Astrocyte of the cerebellum (primary cell): ENCODE data around the gene CD22.

ENCODE experiments used
- DNase-seq: peaks from one replicate; pipeline ENCODE4 v3.0.0-alpha.2; 2011; ENCODE audit warnings: low read depth
- H3K4me3 ChIP-seq: 2 replicates; pipeline ENCODE4 v1.5.1; 2011; ENCODE audit warnings: mild to moderate bottlenecking, low read depth, low read length, moderate library complexity
- in situ Hi-C: cut with HindIII; loops from 2 replicates; pipeline ENCODE4 v1.10.0; 2017; ENCODE audit warnings: low sequenced_read_pairs
- TF ChIP-seq, protein P1 (sequence below): IDR thresholded peaks from 2 replicates; pipeline ENCODE4 v1.5.1; 2012; ENCODE audit warnings: low read length, low read depth, moderate library complexity, mild to moderate bottlenecking; ENCODE audit errors: missing control alignments

CD22 gene

DNA sequence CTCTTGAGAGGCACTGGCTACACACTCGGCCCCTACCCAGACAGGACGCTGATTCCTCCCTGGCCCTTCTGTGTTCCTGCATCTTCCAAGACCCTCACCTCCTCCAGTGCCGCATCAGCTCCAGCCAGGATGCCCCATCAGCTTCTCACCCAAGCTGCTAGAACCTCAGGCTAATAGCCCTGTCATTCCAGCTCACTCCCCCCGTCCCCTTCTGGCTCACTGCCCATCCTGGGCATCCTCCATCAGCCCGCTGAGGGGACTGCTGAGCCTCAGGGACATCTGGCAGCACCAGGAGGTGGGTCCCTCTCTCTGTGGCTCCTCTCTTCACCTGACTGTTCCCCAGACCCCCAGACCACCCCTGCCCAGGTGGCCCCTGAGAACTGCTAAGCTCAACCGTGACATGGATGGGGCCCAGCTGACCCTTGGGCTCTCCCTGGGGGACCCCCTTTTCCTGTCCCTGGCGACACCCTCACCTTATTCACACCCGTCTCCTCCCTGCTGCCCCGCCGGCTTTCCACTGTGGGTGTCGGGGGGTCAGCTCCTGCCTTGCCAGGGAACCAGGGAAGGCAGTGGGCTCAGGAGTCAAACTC lies 34.1 kb downstream of the CD22 start:
- TF ChIP-seq, protein P1, sequence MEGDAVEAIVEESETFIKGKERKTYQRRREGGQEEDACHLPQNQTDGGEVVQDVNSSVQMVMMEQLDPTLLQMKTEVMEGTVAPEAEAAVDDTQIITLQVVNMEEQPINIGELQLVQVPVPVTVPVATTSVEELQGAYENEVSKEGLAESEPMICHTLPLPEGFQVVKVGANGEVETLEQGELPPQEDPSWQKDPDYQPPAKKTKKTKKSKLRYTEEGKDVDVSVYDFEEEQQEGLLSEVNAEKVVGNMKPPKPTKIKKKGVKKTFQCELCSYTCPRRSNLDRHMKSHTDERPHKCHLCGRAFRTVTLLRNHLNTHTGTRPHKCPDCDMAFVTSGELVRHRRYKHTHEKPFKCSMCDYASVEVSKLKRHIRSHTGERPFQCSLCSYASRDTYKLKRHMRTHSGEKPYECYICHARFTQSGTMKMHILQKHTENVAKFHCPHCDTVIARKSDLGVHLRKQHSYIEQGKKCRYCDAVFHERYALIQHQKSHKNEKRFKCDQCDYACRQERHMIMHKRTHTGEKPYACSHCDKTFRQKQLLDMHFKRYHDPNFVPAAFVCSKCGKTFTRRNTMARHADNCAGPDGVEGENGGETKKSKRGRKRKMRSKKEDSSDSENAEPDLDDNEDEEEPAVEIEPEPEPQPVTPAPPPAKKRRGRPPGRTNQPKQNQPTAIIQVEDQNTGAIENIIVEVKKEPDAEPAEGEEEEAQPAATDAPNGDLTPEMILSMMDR, result no peak
- H3K4me3 ChIP-seq, result no peak overlapping the region
- DNase-seq, result no peak
- in situ Hi-C loops, result no loop called here

DNA sequence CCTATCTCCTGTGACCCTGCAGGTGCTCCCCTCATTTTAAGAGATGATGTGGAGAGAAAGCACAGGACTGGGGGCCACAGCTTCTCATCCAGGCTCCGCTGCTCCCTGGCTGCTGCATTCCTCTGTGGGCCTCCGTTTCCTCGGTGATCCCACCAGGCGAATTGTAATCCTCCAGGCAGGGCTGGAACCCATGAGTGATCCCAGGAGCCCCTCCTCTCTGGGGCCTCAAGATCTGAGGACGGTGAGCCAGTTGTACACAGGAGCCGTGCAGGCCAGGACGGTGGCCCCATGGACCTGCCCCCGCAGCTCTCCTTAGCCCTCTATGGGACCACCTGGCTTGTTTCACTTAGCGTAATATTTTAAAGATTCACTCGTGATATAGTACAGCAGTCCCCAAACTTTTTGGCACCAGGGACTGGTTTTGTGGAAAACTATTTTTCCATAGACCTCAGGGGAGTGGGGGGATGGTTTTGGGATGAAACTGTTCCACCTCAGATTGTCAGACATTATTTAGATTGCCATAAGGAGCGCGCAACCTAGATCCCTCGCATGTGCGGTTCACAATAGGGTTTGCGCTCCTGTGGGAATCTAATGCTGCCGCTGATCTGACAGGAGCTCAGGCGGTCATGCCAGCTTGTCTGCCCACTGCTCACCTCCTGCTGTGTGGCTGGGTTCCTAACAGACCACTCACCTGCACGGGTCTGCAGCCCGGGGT lies 34.9 kb downstream of the CD22 start:
- no peak for DNase-seq
- TF ChIP-seq, protein P1, result no peak
- in situ Hi-C loops, result no loop called here
- no peak overlapping the region for H3K4me3 ChIP-seq

DNA sequence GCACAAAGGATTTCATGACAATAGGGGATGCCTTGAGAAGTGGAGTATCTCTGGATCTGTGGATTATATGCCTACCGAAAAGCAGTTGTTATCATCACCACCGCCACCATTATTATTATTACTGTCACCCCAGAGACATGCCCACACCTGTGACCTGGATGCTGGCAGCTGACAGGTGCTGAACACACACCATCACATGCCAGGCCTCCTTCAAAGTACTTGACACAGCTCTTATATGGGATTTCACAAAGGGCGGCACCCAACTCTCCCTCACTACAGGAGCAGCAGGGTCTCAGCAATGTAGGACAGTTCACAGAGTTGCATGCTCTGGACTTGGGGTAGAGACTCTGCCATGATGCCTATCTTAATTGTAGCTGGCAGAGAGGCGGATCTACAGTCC lies 36.3 kb downstream of the CD22 start:
- no peak for DNase-seq
- TF ChIP-seq, protein P1, result no peak
- in situ Hi-C loops, result no loop called here
- no peak overlapping the region for H3K4me3 ChIP-seq

DNA sequence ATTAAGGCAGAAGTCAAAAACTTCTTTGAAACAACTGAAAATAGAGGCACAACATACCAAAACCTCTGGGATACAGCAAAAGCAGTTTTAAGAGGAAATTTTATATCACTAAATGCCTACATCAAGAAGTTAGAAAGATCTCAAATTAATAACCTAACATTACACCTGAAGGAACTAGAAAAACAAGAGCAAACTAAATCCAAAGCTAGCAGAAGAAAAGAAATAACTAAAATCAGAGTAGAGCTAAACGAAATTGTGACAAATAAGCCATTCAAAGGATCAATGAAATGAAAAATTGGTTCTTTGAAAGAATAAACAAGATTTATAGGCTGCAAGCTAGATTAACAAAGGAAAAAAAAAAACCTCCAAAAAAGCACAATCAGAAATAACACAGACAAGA lies 39.4 kb downstream of the CD22 start:
- TF ChIP-seq, protein P1, result no peak
- no peak overlapping the region for H3K4me3 ChIP-seq
- no peak for DNase-seq
- in situ Hi-C loops, result no loop called here

DNA sequence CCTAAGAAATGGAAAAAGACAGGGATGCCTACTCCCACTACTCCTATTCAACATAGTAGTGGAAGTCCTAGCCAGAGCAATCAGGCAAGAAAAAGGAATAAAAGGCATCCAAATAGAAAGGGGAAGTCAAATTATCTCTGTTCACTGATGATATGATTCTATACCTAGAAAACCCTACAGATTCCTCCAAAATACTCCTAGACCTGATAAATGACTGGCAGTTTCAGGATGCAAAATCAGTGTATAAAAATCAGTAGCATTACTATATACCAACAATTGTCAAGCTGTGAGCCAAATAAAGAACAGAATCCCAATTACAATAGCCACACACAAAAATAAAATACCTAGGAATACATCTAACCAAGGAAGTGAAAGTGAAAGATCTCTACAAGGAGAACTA lies 40.5 kb downstream of the CD22 start:
- in situ Hi-C loops, result no loop called here
- TF ChIP-seq, protein P1, result no peak
- no peak overlapping the region for H3K4me3 ChIP-seq
- no peak for DNase-seq

DNA sequence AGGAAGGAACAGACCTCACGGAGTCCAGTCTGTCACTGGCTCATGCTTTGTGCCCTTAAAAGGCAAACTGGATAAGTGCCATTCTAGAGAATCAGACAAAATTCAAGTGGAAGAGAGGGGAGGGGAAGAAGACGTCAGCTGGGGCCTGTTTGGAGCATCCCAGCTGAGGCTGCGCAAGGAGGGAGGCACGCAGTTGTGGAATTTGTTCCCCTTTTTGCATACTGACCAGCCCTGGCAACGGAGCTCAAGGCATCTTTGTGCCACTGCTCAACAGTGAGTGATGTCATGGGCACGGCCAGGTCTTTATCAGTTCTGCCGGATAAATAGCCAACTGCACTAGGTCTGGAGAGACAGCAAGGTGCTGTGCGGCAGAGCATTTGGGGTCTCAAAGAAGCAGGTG lies 41.7 kb downstream of the CD22 start, which contains the start of gene GPR42:
TSS of gene GPR42 (plus strand) at position 347 of the 400 bp plus-strand sequence. CDS start 292 bp downstream, outside the sequence.
- no peak within 1 kb of the TSS for H3K4me3 ChIP-seq
- TF ChIP-seq, protein P1, result no peak
- in situ Hi-C loops, result no loop called here
- no peak for DNase-seq
